ENCODE measurements around the gene CEP295NL.
"Not testable (repeated sequence)": the region's sequence is repeated elsewhere in the genome, so short reads cannot be mapped to it uniquely, and the experiment has no call there.

Gene CEP295NL

DNA sequence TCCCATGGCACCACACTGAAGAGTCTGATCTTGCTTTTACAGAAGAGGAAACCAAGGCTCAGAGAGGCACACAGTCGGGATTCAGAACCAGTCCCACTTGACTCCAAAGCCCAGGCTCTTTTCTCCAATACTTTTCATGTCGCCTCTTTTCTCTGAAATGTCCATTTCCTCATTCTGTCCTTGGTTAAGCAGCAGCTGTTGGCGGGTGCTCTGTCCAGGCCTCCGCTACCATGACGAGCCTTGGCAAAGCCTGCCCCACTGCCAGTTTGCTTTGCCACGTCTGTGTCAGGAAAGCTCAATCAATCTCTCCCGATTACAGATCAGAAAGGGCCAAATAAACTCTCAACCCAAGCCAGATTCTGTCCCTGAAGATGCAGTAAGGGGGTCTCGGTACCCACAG is 9.1 kb upstream of the CEP295NL start:
- no peak overlapping the region for H3K9ac ChIP-seq (ENCODE audit: low read length)
- H3K9me2 ChIP-seq (replicated peaks; ENCODE audit: insufficient read depth, low read length), result no peaks in the 10 kb centered on the region
- peaks cover 10% of the 10 kb centered on the region; the same call in 1 of the 2 replicates for H4K20me1 ChIP-seq (ENCODE audit: insufficient read depth, low read length)
- H3K4me2 ChIP-seq (ENCODE audit: low read depth, low read length), result no peak overlapping the region
- no peak overlapping the region for H3K4me3 ChIP-seq (ENCODE audit: low read length)
- peaks cover 95% of the 10 kb centered on the region for H3K79me2 ChIP-seq (ENCODE audit: low read length)
- no peak overlapping the region for H2AFZ ChIP-seq (ENCODE audit: low read length)
- no peaks in the 10 kb centered on the region for H3F3A ChIP-seq (ENCODE audit: insufficient read depth, low read length)
- TF ChIP-seq EZH2 (optimal IDR thresholded peaks at IDR 0.05; ENCODE audit: low read depth, low read length) (no peak), EZH2phosphoT487 (IDR thresholded peaks at IDR 0.05; ENCODE audit: low read length) (no peak)
- TF ChIP-seq, protein P1, sequence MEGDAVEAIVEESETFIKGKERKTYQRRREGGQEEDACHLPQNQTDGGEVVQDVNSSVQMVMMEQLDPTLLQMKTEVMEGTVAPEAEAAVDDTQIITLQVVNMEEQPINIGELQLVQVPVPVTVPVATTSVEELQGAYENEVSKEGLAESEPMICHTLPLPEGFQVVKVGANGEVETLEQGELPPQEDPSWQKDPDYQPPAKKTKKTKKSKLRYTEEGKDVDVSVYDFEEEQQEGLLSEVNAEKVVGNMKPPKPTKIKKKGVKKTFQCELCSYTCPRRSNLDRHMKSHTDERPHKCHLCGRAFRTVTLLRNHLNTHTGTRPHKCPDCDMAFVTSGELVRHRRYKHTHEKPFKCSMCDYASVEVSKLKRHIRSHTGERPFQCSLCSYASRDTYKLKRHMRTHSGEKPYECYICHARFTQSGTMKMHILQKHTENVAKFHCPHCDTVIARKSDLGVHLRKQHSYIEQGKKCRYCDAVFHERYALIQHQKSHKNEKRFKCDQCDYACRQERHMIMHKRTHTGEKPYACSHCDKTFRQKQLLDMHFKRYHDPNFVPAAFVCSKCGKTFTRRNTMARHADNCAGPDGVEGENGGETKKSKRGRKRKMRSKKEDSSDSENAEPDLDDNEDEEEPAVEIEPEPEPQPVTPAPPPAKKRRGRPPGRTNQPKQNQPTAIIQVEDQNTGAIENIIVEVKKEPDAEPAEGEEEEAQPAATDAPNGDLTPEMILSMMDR (IDR thresholded peaks at IDR 0.05; ENCODE audit: low read length), result no peak
- H3K4me1 ChIP-seq (ENCODE audit: low read length), result no peaks in the 10 kb centered on the region
- no peaks in the 10 kb centered on the region for H3K9me3 ChIP-seq (replicated peaks; ENCODE audit: insufficient read depth, low read length)
- H3K27ac ChIP-seq (ENCODE audit: low read length), result no peak overlapping the region
- H3K27me3 ChIP-seq (replicated peaks; ENCODE audit: insufficient read depth, low read length), result no peaks in the 10 kb centered on the region
- H3K36me3 ChIP-seq (replicated peaks; ENCODE audit: insufficient read depth, low read length), result no peaks in the 10 kb centered on the region
- DNase-seq, result no peak

DNA sequence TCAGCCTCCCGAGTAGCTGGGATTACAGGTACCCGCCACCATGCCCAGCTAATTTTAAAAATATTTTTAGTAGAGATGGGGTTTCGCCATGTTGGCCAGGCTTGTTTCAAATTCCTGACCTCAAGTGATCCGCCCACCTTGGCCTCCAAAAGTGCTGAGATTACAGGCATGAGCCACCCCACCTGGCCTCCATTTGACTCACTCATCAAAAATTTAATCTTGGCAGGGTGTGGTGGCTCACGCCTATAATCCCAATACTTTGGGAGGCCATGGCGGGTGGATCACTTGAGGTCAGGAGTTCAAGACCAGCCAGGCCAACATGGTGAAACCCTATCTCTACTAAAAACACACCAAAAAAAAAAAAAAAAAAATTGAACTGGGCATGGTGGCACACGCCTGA is 8.5 kb upstream of the CEP295NL start:
- peaks cover 96% of the 10 kb centered on the region for H3K79me2 ChIP-seq (ENCODE audit: low read length)
- not testable (repeated sequence) for H3K36me3 ChIP-seq (replicated peaks; ENCODE audit: insufficient read depth, low read length); H3K4me3 ChIP-seq (ENCODE audit: low read length); H2AFZ ChIP-seq (ENCODE audit: low read length); H3K27ac ChIP-seq (ENCODE audit: low read length); H3F3A ChIP-seq (ENCODE audit: insufficient read depth, low read length); H3K9me2 ChIP-seq (replicated peaks; ENCODE audit: insufficient read depth, low read length); H4K20me1 ChIP-seq (ENCODE audit: insufficient read depth, low read length); H3K9ac ChIP-seq (ENCODE audit: low read length); H3K27me3 ChIP-seq (replicated peaks; ENCODE audit: insufficient read depth, low read length); H3K4me1 ChIP-seq (ENCODE audit: low read length); H3K4me2 ChIP-seq (ENCODE audit: low read depth, low read length); H3K9me3 ChIP-seq (replicated peaks; ENCODE audit: insufficient read depth, low read length); DNase-seq

DNA sequence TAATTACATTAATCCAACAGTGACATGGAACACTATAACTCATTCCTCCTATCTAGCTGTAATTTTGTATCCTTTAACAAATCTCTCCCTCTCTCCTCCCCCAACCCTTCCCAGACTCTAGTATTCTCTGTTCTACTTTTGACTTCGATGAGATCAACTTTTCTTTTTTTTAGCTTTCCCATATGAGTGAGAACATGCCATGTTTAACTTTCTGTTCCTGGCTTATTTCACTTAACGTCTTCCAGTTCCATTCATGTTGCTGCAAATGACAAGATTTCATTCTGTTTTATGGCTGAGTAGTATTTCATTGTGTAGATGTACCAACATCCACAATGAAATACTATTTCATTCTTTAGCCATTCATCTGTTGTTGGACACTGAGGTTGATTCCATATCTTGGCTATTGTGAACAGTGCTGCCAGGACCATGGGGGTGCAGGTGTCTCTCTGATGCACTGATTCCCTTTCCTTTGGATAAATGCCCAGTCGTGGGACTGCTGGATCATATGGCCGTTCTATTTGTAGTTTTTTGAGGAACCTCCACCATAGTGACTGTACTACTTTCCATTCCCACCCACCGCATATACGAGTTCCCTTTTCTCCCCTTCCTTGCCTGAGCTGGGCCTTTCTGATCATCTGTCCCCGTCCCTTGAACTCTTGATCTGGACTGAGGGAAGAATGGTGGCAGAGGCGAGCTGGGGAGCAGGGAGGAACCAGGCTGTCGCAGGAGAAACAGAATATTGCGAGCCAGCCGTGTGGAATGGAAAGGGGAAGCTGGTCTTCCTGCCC is 7.7 kb upstream of the CEP295NL start:
- TF ChIP-seq EZH2 (optimal IDR thresholded peaks at IDR 0.05; ENCODE audit: low read depth, low read length), result no peak
- Histone ChIP-seq H4K20me1 (ENCODE audit: insufficient read depth, low read length) (peaks cover 4% of the 10 kb centered on the region; the same call in 1 of the 2 replicates), H3K4me2 (ENCODE audit: low read depth, low read length) (no peak overlapping the region), H3K9me3 (replicated peaks; ENCODE audit: insufficient read depth, low read length) (no peaks in the 10 kb centered on the region), H3K4me3 (ENCODE audit: low read length) (no peak overlapping the region), H3K36me3 (replicated peaks; ENCODE audit: insufficient read depth, low read length) (no peaks in the 10 kb centered on the region), H3K9ac (ENCODE audit: low read length) (no peak overlapping the region), H3K27ac (ENCODE audit: low read length) (no peak overlapping the region), H3K27me3 (replicated peaks; ENCODE audit: insufficient read depth, low read length) (no peaks in the 10 kb centered on the region), H2AFZ (ENCODE audit: low read length) (no peak overlapping the region), H3K9me2 (replicated peaks; ENCODE audit: insufficient read depth, low read length) (no peaks in the 10 kb centered on the region), H3K4me1 (ENCODE audit: low read length) (no peaks in the 10 kb centered on the region), H3F3A (ENCODE audit: insufficient read depth, low read length) (no peaks in the 10 kb centered on the region), H3K79me2 (ENCODE audit: low read length) (peaks cover 96% of the 10 kb centered on the region)
- DNase-seq, result no peak

- no peak overlapping the region for H2AFZ ChIP-seq (ENCODE audit: low read length)
- no peaks in the 10 kb centered on the region for H3K9me2 ChIP-seq (replicated peaks; ENCODE audit: insufficient read depth, low read length)
- H3K27ac ChIP-seq (ENCODE audit: low read length), result no peak overlapping the region
- peaks cover 4% of the 10 kb centered on the region; the same call in 1 of the 2 replicates for H3K36me3 ChIP-seq (replicated peaks; ENCODE audit: insufficient read depth, low read length)
- no peak for TF ChIP-seq EZH2 (optimal IDR thresholded peaks at IDR 0.05; ENCODE audit: low read depth, low read length)
- TF ChIP-seq EZH2phosphoT487 (IDR thresholded peaks at IDR 0.05; ENCODE audit: low read length), result no peak
- H3F3A ChIP-seq (ENCODE audit: insufficient read depth, low read length), result no peaks in the 10 kb centered on the region
- no peaks in the 10 kb centered on the region for H3K9me3 ChIP-seq (replicated peaks; ENCODE audit: insufficient read depth, low read length)
- H3K79me2 ChIP-seq (ENCODE audit: low read length), result peaks cover 100% of the 10 kb centered on the region
- H3K27me3 ChIP-seq (replicated peaks; ENCODE audit: insufficient read depth, low read length), result no peaks in the 10 kb centered on the region
- H3K4me3 ChIP-seq (ENCODE audit: low read length), result no peak overlapping the region
- H3K4me1 ChIP-seq (ENCODE audit: low read length), result no peaks in the 10 kb centered on the region
- H4K20me1 ChIP-seq (ENCODE audit: insufficient read depth, low read length), result peaks cover 11% of the 10 kb centered on the region; the same call in 1 of the 2 replicates
- DNase-seq, result no peak
- no peak overlapping the region for H3K4me2 ChIP-seq (ENCODE audit: low read depth, low read length)
- no peak overlapping the region for H3K9ac ChIP-seq (ENCODE audit: low read length)
Measured at GRCh38 chr17:78908426-78908825, 5.4 kb upstream of the CEP295NL start.

All from MM.1S (cell line).